OCI-LY3 (cell line): ENCODE measurements around the gene FGF4.

ENCODE experiments used
- H2AFZ ChIP-seq: fragments of 200-600, 300-600 bp; shearing (Covaris generic); 2 replicates; pipeline ENCODE4 v1.6.0; 2014; ENCODE audit warnings: antibody characterized with exemption, low read depth, low read length
- H3K27ac ChIP-seq: fragments of 200-600, 300-600 bp; sonication (generic); 2 replicates; pipeline ENCODE4 v1.5.1; 2014; ENCODE audit warnings: mild to moderate bottlenecking, low read length, moderate library complexity, mixed read lengths
- H3K27me3 ChIP-seq: fragments of 200-600, 300-600 bp; sonication (generic); 2 replicates; pipeline ENCODE4 v1.6.1; 2014; ENCODE audit warnings: low read depth, low read length, mixed read lengths
- H3K36me3 ChIP-seq: fragments of 200-600, 300-600 bp; sonication (generic); replicated peaks from 2 replicates; pipeline ENCODE3; 2014; ENCODE audit warnings: low read depth, low read length, mixed read lengths
- H3K4me1 ChIP-seq: fragments of 300-600, 200-600 bp; sonication (generic); 2 replicates; pipeline ENCODE4 v1.6.1; 2014; ENCODE audit warnings: low read length, mixed read lengths
- H3K4me2 ChIP-seq: fragments of 200-600, 300-600 bp; sonication (generic); 2 replicates; pipeline ENCODE4 v1.6.1; 2014; ENCODE audit warnings: low read length, mixed read lengths
- H3K4me3 ChIP-seq: fragments of 300-600, 200-600 bp; sonication (generic); 2 replicates; pipeline ENCODE4 v1.5.1; 2014; ENCODE audit warnings: antibody characterized with exemption, mild to moderate bottlenecking, low read length, moderate library complexity
- H3K79me2 ChIP-seq: fragments of 300-600, 200-600 bp; shearing (Covaris generic); 2 replicates; pipeline ENCODE4 v1.6.1; 2014; ENCODE audit warnings: mild to moderate bottlenecking, low read length, mixed read lengths
- H3K9ac ChIP-seq: fragments of 300-600, 200-600 bp; shearing (Covaris generic); 2 replicates; pipeline ENCODE4 v1.6.0; 2014; ENCODE audit warnings: mild to moderate bottlenecking, low read length, moderate library complexity
- H3K9me3 ChIP-seq: fragments of 200-600, 300-600 bp; shearing (Covaris generic); 2 replicates; pipeline ENCODE4 v1.6.1; 2014; ENCODE audit warnings: low read length, mixed read lengths; ENCODE audit not compliant: insufficient read depth
- H4K20me1 ChIP-seq: fragments of 200-600, 300-600 bp; sonication (generic); 2 replicates; pipeline ENCODE4 v1.6.1; 2016; ENCODE audit warnings: low read length, mixed read lengths; ENCODE audit not compliant: insufficient read depth
- EZH2phosphoT487 ChIP-seq: fragments of 200-600 bp; shearing (Covaris generic); IDR thresholded peaks from 2 replicates; pipeline ENCODE4 v1.6.1; 2018; ENCODE audit warnings: antibody characterized with exemption, mixed run types, low read depth
- TF ChIP-seq, protein P1 (sequence below): fragments of 200-600, 300-600 bp; sonication (generic); IDR thresholded peaks from 2 replicates; pipeline ENCODE4 v1.5.1; 2014; ENCODE audit warnings: antibody characterized with exemption, low read length, low read depth

The FGF4 gene

DNA sequence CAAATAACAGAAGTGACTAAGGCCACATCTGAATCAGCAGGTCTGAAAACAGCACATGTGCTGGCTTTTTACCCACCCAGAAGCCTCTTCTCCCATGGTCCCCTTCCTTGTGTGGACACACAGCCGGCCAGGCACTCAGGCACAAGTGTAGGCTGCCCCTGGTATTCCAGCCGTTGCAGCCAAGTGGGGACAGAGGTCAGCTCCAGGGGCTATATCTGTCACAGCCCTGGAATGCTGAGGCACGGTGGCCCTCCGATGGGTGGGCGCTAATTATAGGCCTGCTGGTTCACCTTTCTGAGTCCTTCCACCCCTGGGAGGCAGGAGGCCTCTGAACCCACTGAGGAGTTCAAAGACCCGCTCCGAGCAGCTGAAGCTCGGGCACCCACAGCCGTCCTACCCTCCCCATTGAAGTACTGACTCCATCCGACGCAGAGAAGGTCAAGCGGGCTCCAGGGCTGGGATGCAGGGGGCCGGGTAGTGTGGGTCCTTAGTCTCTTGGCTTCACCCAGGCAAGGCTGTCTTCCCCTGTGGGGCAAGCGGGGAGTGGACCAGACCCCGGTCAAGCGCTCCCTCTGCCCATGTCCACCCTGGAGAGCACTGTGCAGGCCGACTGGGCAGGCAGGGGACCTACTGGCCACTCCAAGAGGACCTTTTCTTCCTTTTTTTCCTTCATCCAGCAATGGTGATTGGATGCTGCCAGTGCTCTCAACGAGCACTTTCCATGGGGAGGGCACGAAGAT, 29.8 kb upstream of the FGF4 start:
- H3K9ac ChIP-seq: no peak overlapping the region
- TF ChIP-seq EZH2phosphoT487: no peak
- H3K27me3 ChIP-seq: peaks cover 11% of the 10 kb centered on the region; the same call in 1 of the 2 replicates

DNA sequence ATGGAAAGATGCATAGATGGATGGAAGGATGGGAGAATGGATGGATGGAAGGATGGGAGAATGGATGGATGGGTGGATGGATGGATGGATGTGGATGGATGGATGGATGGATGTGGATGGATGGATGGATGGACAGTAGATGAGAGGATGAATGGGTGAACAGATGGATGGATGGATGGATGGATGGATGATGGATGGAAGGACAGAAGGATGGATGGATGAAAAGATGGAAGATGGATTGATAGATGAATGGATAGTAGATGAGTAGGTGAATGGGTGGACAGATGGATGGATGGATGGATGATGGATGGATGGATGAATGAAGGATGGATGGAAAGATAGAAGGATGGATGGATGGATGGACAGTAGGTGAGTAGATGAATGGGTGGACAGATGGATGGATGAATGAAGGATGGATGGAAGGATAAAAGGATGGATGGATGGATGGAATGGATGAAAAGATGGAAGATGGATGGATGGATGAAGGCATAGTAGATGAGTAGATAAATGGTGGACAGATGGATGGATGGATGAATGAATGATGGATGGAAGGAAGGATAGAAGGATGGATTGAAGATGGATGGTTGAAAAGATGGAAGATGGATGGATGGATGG, 28.6 kb upstream of the FGF4 start:
- Histone ChIP-seq H3K4me1 (no peaks in the 10 kb centered on the region), H3K4me3 (no peak overlapping the region), H3K27me3 (peaks cover 7% of the 10 kb centered on the region; the same call in 1 of the 2 replicates), H3K4me2 (no peak overlapping the region), H3K79me2 (no peaks in the 10 kb centered on the region), H4K20me1 (no peaks in the 10 kb centered on the region), H3K27ac (no peak overlapping the region), H3K36me3 (no peaks in the 10 kb centered on the region), H3K9ac (no peak overlapping the region), H2AFZ (no peak overlapping the region), H3K9me3 (no peaks in the 10 kb centered on the region)
- no peak for TF ChIP-seq EZH2phosphoT487
- TF ChIP-seq, protein P1, sequence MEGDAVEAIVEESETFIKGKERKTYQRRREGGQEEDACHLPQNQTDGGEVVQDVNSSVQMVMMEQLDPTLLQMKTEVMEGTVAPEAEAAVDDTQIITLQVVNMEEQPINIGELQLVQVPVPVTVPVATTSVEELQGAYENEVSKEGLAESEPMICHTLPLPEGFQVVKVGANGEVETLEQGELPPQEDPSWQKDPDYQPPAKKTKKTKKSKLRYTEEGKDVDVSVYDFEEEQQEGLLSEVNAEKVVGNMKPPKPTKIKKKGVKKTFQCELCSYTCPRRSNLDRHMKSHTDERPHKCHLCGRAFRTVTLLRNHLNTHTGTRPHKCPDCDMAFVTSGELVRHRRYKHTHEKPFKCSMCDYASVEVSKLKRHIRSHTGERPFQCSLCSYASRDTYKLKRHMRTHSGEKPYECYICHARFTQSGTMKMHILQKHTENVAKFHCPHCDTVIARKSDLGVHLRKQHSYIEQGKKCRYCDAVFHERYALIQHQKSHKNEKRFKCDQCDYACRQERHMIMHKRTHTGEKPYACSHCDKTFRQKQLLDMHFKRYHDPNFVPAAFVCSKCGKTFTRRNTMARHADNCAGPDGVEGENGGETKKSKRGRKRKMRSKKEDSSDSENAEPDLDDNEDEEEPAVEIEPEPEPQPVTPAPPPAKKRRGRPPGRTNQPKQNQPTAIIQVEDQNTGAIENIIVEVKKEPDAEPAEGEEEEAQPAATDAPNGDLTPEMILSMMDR: no peak

More for the DNA sequence above, 29.8 kb upstream of the FGF4 start:
- H3K36me3 ChIP-seq: no peaks in the 10 kb centered on the region
- H4K20me1 ChIP-seq: no peaks in the 10 kb centered on the region
- H3K4me2 ChIP-seq: no peak overlapping the region
- no peak overlapping the region for H3K4me3 ChIP-seq
- no peaks in the 10 kb centered on the region for H3K4me1 ChIP-seq
- H3K79me2 ChIP-seq: no peaks in the 10 kb centered on the region
- H2AFZ ChIP-seq: no peak overlapping the region
- H3K9me3 ChIP-seq: no peaks in the 10 kb centered on the region
- H3K27ac ChIP-seq: no peak overlapping the region

DNA sequence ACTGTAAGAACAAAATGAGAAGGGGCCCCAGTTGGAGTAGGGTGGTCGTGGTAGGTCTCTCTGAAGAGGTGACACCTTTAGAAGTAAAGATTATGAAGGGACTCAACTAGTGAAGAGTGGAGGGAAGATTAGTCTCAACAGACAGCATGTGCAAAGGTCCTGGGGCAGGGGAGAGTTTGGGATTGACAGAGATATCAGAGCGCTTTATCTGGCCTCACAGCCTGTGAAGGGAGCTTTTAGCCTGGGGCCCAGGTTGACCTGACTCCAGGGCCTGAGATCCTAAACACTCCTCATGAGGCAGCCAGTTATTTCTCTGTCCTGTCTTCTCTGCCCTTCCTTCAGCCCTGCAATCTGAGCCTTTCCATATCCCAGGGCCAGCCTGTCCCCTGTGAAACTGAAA, 27.9 kb upstream of the FGF4 start:
- H4K20me1 ChIP-seq: no peaks in the 10 kb centered on the region
- H3K9ac ChIP-seq: no peak overlapping the region
- H3K36me3 ChIP-seq: no peaks in the 10 kb centered on the region
- H3K27ac ChIP-seq: no peak overlapping the region
- TF ChIP-seq EZH2phosphoT487: no peak
- TF ChIP-seq, protein P1: no peak
- H3K9me3 ChIP-seq: no peaks in the 10 kb centered on the region
- H3K4me1 ChIP-seq: no peaks in the 10 kb centered on the region
- H3K79me2 ChIP-seq: no peaks in the 10 kb centered on the region
- H3K27me3 ChIP-seq: peaks cover under 1% of the 10 kb centered on the region; the same call in 1 of the 2 replicates
- no peak overlapping the region for H3K4me2 ChIP-seq
- no peak overlapping the region for H2AFZ ChIP-seq
- H3K4me3 ChIP-seq: no peak overlapping the region

DNA sequence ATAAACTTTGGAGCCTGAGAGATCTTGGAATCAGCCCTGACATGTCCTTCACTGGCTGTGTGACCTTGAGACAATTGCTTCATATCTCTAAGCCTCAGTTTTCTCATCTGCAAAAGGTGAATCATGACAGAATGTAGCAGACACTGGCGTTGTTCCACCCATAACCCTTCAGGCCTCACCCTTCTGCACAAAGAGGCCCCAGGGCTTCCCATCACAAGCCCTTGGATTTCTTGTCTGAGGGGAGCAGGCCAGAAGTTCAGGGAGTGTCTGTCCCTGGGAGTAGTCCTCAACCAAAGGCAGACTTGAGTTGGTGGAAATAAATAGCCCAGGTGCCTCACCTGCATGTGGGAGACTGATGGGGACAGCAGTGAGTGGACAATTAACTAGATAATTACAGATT, 27.4 kb upstream of the FGF4 start:
- H2AFZ ChIP-seq: no peak overlapping the region
- H3K9me3 ChIP-seq: no peaks in the 10 kb centered on the region
- H3K27me3 ChIP-seq: no peaks in the 10 kb centered on the region; the same call in 1 of the 2 replicates
- H3K9ac ChIP-seq: no peak overlapping the region
- no peaks in the 10 kb centered on the region for H3K4me1 ChIP-seq
- H3K4me2 ChIP-seq: no peak overlapping the region
- no peak overlapping the region for H3K4me3 ChIP-seq
- no peaks in the 10 kb centered on the region for H3K79me2 ChIP-seq
- no peaks in the 10 kb centered on the region for H4K20me1 ChIP-seq
- no peaks in the 10 kb centered on the region for H3K36me3 ChIP-seq
- H3K27ac ChIP-seq: no peak overlapping the region
- TF ChIP-seq, protein P1: no peak
